DOHH2 (cell line): ENCODE results near the gene KRT6B.

ENCODE experiments used
- H3F3A ChIP-seq: fragments of 200-600 bp; sonication (generic), shearing (Covaris generic); 2 replicates; pipeline ENCODE4 v1.6.0; 2016; ENCODE audit warnings: antibody characterized with exemption, mild to moderate bottlenecking; ENCODE audit not compliant: control insufficient read depth, insufficient read depth
- H3K27ac ChIP-seq: fragments of 200-600 bp; sonication (generic); 2 replicates; pipeline ENCODE4 v1.5.1; 2014; ENCODE audit warnings: low read depth, mild to moderate bottlenecking, low read length, moderate library complexity
- H3K27me3 ChIP-seq: fragments of 200-600 bp; sonication (generic); 2 replicates; pipeline ENCODE4 v1.6.1; 2014; ENCODE audit warnings: mild to moderate bottlenecking, low read length, mixed read lengths; ENCODE audit not compliant: control insufficient read depth
- H3K36me3 ChIP-seq: fragments of 200-600 bp; sonication (generic); 2 replicates; pipeline ENCODE4 v1.6.1; 2014; ENCODE audit warnings: mild to moderate bottlenecking, low read length, moderate library complexity, mixed read lengths; ENCODE audit not compliant: control insufficient read depth
- H3K4me1 ChIP-seq: fragments of 200-600 bp; sonication (generic); 2 replicates; pipeline ENCODE4 v1.6.1; 2014; ENCODE audit warnings: mild to moderate bottlenecking, low read length, mixed read lengths; ENCODE audit not compliant: control insufficient read depth
- H3K4me2 ChIP-seq: fragments of 200-600 bp; sonication (generic); 2 replicates; pipeline ENCODE4 v1.6.0; 2014; ENCODE audit warnings: mild to moderate bottlenecking, low read length, moderate library complexity
- H3K4me3 ChIP-seq: fragments of 200-600 bp; sonication (generic); 2 replicates; pipeline ENCODE4 v1.5.1; 2014; ENCODE audit warnings: mild to moderate bottlenecking, low read length, mixed read lengths
- H3K79me2 ChIP-seq: fragments of 200-600 bp; sonication (generic); 2 replicates; pipeline ENCODE4 v1.6.1; 2014; ENCODE audit warnings: mild to moderate bottlenecking, low read length, mixed read lengths; ENCODE audit not compliant: control insufficient read depth
- H3K9me2 ChIP-seq: fragments of 200-600 bp; sonication (generic); replicated peaks from 2 replicates; pipeline ENCODE4 v1.6.1; 2014; ENCODE audit warnings: mild to moderate bottlenecking, low read length, mixed read lengths; ENCODE audit not compliant: control insufficient read depth
- H3K9me3 ChIP-seq: fragments of 200-600 bp; sonication (generic); 2 replicates; pipeline ENCODE4 v1.6.1; 2014; ENCODE audit warnings: antibody characterized with exemption, low read length, mixed read lengths; ENCODE audit not compliant: control insufficient read depth, insufficient read depth
- H4K20me1 ChIP-seq: fragments of 200-600 bp; sonication (generic); 2 replicates; pipeline ENCODE4 v1.6.0; 2014; ENCODE audit warnings: low read depth, mild to moderate bottlenecking, antibody characterized with exemption, low read length, moderate library complexity; ENCODE audit not compliant: control insufficient read depth, insufficient read depth
- CTCF ChIP-seq: fragments of 200-600 bp; sonication (generic); IDR thresholded peaks from one replicate; pipeline ENCODE4 v1.5.1; 2014; ENCODE audit warnings: antibody characterized with exemption, mild to moderate bottlenecking, low read depth, low read length; ENCODE audit not compliant: poor library complexity, severe bottlenecking
- EZH2phosphoT487 ChIP-seq: fragments of 200-600 bp; sonication (generic); IDR thresholded peaks from 2 replicates; pipeline ENCODE4 v1.6.1; 2017; ENCODE audit warnings: borderline replicate concordance, mild to moderate bottlenecking, antibody characterized with exemption, low read length, moderate library complexity, mixed read lengths

Gene KRT6B

GRCh38 chr12:52498946-52499345 lies 47.0 kb upstream of the KRT6B start:
- Histone ChIP-seq H3K4me2 (no peak overlapping the region), H4K20me1 (no peaks in the 10 kb centered on the region), H3K36me3 (no peaks in the 10 kb centered on the region), H3K9me3 (no peaks in the 10 kb centered on the region), H3K4me1 (no peaks in the 10 kb centered on the region), H3K9me2 (no peaks in the 10 kb centered on the region), H3K27ac (no peak overlapping the region), H3K4me3 (no peak overlapping the region), H3K27me3 (peaks cover 11% of the 10 kb centered on the region), H3F3A (no peaks in the 10 kb centered on the region), H3K79me2 (no peaks in the 10 kb centered on the region)
- no peak for TF ChIP-seq CTCF
- TF ChIP-seq EZH2phosphoT487: no peak

- Histone ChIP-seq H3K27ac (no peak overlapping the region), H3K4me2 (no peak overlapping the region), H3K4me3 (no peak overlapping the region), H4K20me1 (no peaks in the 10 kb centered on the region), H3K9me2 (no peaks in the 10 kb centered on the region), H3K4me1 (no peaks in the 10 kb centered on the region), H3K9me3 (no peaks in the 10 kb centered on the region), H3K36me3 (no peaks in the 10 kb centered on the region), H3K79me2 (no peaks in the 10 kb centered on the region), H3K27me3 (peaks cover 15% of the 10 kb centered on the region), H3F3A (no peaks in the 10 kb centered on the region)
- TF ChIP-seq CTCF (no peak), EZH2phosphoT487 (no peak)
Observed at GRCh38 chr12:52497975-52498374, 46.0 kb upstream of the KRT6B start.

GRCh38 chr12:52496590-52497071 lies 44.7 kb upstream of the KRT6B start:
- Histone ChIP-seq H3K27me3 (peaks cover 15% of the 10 kb centered on the region), H3K79me2 (no peaks in the 10 kb centered on the region), H3K4me1 (no peaks in the 10 kb centered on the region), H3K9me3 (no peaks in the 10 kb centered on the region), H3K9me2 (no peaks in the 10 kb centered on the region), H3K36me3 (no peaks in the 10 kb centered on the region), H3K4me2 (no peak overlapping the region), H4K20me1 (no peaks in the 10 kb centered on the region), H3F3A (no peaks in the 10 kb centered on the region), H3K27ac (no peak overlapping the region), H3K4me3 (no peak overlapping the region)
- TF ChIP-seq CTCF: no peak
- TF ChIP-seq EZH2phosphoT487: no peak
